Peyer's patch (tissue), 4 donors: ENCODE results near the gene CCDC197.

Experiments used
- POLR2A ChIP-seq, 2 donors: fragments of 450-650 bp; IDR thresholded peaks; one replicate each; pipeline ENCODE4 v1.5.1; 2017; ENCODE audit warnings: antibody characterized with exemption in 2 of 2, mild to moderate bottlenecking in 2 of 2, moderate library complexity in 2 of 2
- TF ChIP-seq, protein P1 (sequence below), 6 experiments: fragments of 450-650 bp in 4 of 6; fragments of 200-600 bp in 2 of 6; sonication (generic) in 1 of 6; IDR thresholded peaks; one replicate each; pipeline ENCODE4 v1.5.1; 2017 to 2019; ENCODE audit warnings: antibody characterized with exemption in 6 of 6, mild to moderate bottlenecking in 3 of 6, moderate library complexity in 1 of 6

- TF ChIP-seq, protein P1, sequence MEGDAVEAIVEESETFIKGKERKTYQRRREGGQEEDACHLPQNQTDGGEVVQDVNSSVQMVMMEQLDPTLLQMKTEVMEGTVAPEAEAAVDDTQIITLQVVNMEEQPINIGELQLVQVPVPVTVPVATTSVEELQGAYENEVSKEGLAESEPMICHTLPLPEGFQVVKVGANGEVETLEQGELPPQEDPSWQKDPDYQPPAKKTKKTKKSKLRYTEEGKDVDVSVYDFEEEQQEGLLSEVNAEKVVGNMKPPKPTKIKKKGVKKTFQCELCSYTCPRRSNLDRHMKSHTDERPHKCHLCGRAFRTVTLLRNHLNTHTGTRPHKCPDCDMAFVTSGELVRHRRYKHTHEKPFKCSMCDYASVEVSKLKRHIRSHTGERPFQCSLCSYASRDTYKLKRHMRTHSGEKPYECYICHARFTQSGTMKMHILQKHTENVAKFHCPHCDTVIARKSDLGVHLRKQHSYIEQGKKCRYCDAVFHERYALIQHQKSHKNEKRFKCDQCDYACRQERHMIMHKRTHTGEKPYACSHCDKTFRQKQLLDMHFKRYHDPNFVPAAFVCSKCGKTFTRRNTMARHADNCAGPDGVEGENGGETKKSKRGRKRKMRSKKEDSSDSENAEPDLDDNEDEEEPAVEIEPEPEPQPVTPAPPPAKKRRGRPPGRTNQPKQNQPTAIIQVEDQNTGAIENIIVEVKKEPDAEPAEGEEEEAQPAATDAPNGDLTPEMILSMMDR (IDR thresholded peaks at IDR 0.05): no peak
- no peak for TF ChIP-seq POLR2A (IDR thresholded peaks at IDR 0.05)
These were observed 27.4 kb downstream of the CCDC197 start for GRCh38 chr14:94024549-94024948.
